22Rv1 (cell line): ENCODE measurements around the gene ARID3A.

Experiments used
- H3K27ac ChIP-seq: fragments of 450-650 bp; 2 replicates; pipeline ENCODE4 v1.5.1; 2017
- ZFX ChIP-seq: fragments of 450-650 bp; IDR thresholded peaks from 2 replicates; pipeline ENCODE4 v1.6.1; 2017; ENCODE audit warnings: antibody characterized with exemption, borderline replicate concordance
- TF ChIP-seq, protein P1 (sequence below): fragments of 450-650 bp; IDR thresholded peaks from 2 replicates; pipeline ENCODE4 v1.5.1; 2017; ENCODE audit warnings: mild to moderate bottlenecking

Gene ARID3A

DNA sequence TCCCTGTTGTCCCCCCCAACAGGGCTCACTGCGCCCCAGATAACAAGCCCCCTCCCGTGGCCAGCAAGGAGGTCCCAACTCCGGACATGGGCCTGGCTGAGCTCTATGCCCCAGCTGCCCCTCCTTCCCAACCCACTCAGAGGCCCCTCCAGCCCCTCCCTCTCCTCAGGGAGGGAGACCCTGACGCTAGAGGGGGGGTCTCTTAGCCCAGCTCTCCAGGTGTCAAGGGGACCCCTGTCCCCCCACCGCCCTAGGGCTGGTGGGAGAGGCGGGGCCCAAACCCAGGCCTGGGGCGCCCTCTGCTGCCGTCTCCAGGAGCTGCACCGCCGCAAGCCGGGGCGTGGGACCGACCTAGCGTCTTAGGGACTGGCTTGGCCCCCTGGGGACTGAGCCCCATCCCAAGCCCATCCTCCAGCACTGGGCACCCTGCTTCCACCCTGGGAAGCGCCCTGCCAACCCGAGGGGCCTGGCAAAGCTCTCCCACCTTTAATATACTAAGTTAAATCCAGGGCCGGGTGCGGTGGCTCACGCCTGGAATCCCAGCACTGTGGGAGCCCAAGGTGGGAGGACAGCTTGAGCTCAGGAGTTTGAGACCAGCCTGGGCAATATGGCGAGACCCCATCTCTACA, 75.8 kb downstream of the ARID3A start:
- TF ChIP-seq, protein P1, sequence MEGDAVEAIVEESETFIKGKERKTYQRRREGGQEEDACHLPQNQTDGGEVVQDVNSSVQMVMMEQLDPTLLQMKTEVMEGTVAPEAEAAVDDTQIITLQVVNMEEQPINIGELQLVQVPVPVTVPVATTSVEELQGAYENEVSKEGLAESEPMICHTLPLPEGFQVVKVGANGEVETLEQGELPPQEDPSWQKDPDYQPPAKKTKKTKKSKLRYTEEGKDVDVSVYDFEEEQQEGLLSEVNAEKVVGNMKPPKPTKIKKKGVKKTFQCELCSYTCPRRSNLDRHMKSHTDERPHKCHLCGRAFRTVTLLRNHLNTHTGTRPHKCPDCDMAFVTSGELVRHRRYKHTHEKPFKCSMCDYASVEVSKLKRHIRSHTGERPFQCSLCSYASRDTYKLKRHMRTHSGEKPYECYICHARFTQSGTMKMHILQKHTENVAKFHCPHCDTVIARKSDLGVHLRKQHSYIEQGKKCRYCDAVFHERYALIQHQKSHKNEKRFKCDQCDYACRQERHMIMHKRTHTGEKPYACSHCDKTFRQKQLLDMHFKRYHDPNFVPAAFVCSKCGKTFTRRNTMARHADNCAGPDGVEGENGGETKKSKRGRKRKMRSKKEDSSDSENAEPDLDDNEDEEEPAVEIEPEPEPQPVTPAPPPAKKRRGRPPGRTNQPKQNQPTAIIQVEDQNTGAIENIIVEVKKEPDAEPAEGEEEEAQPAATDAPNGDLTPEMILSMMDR, result peak; percentile 97
- TF ChIP-seq ZFX, result no peak
- H3K27ac ChIP-seq, result no peak overlapping the region

GRCh38 chr19:1002600-1002999, 76.8 kb downstream of the ARID3A start:
- no peak for TF ChIP-seq ZFX
- TF ChIP-seq, protein P1, result no peak
- H3K27ac ChIP-seq, result no peak overlapping the region

DNA sequence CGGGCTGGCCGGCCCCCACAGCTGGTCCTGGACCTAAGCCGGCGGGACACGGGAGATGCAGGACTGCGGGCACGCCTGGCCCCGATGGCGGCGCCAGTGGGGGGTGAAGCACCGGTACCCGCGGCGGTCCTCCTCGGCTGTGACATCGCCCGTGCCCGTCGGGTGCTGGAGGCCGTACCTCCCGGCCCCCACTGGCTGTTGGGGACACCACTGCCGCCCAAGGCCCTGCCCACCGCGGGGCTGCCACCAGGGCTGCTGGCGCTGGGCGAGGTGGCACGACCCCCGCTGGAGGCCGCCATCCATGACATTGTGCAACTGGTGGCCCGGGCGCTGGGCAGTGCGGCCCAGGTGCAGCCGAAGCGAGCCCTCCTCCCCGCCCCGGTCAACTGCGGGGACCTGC, 77.4 kb downstream of the ARID3A start:
- no peak overlapping the region for H3K27ac ChIP-seq
- TF ChIP-seq, protein P1, result no peak
- no peak for TF ChIP-seq ZFX

GRCh38 chr19:1004204-1004802, 78.5 kb downstream of the ARID3A start:
- H3K27ac ChIP-seq, result no peak overlapping the region
- TF ChIP-seq, protein P1, result no peak
- TF ChIP-seq ZFX, result no peak

GRCh38 chr19:1004803-1005664, 79.2 kb downstream of the ARID3A start:
- H3K27ac ChIP-seq, result no peak overlapping the region
- no peak for TF ChIP-seq ZFX
- TF ChIP-seq, protein P1, result no peak

GRCh38 chr19:1006711-1007398, 81.0 kb downstream of the ARID3A start:
- TF ChIP-seq ZFX, result no peak
- TF ChIP-seq, protein P1, result no peak
- H3K27ac ChIP-seq, result no peak overlapping the region
